ENCODE data around the gene FREM1. TPM values are rescaled to one million over a fixed set of nuclear protein-coding genes. Genes with fewer than 3 reads are reported as not detected.

The FREM1 gene
- total and polyA plus RNA-seq, 10 of the 15 experiments (the other 5 are each of a cell fraction or from before 2014, with no cell fraction given): 0.01 to 0.16 (median 0.08) TPM; not detected in 7

GRCh38 chr9:14957109-14957508 lies 46.9 kb upstream of the FREM1 start:
- ChIA-PET CTCF (no interaction called here), POLR2A (no interaction called here), SMC1A (ENCODE audit: uncharacterized antibody, unreplicated experiment) (interaction anchor here (0.7 kb wide), 1 partner anchor 432 kb away, joined by 3 read pairs; no protein-coding TSS in a partner anchor), RAD21 (ENCODE audit: unreplicated experiment) (no interaction called here)
- Histone ChIP-seq H3K4me2 (ENCODE audit: control insufficient read depth, insufficient read depth) (no peak overlapping the region), H3K9me3 (replicated peaks; ENCODE audit: control insufficient read depth, insufficient read depth, low read length) (no peaks in the 10 kb centered on the region; the same call in 2 of the 3 replicates), H3K27me3 (replicated peaks in 1 of 2; ENCODE audit: control insufficient read depth in 2 of 2, insufficient read depth in 2 of 2, low read length in 1 of 2) (no peaks in the 10 kb centered on the region), H3K36me3 (ENCODE audit: control insufficient read depth in 2 of 2, insufficient read depth in 2 of 2, low read length in 1 of 2) (no peaks in the 10 kb centered on the region), H3K4me1 (ENCODE audit: control insufficient read depth, insufficient read depth, low read length) (no peaks in the 10 kb centered on the region), H4K20me1 (ENCODE audit: control insufficient read depth, insufficient read depth) (no peaks in the 10 kb centered on the region), H2AFZ (ENCODE audit: control insufficient read depth, low read depth, low read length) (no peak overlapping the region), H3K27ac (ENCODE audit: control insufficient read depth, insufficient read depth) (no peak overlapping the region), H3K9ac (ENCODE audit: control insufficient read depth, insufficient read depth, low read length) (no peak overlapping the region), H3K4me3 (no peak overlapping the region), H3K79me2 (ENCODE audit: control insufficient read depth, insufficient read depth, low read length) (no peaks in the 10 kb centered on the region)
- FAIRE-seq (no peak), ATAC-seq (no peak), DNase-seq (ENCODE audit: low read depth, low spot score) (no peak)
- WGBS (ENCODE audit: insufficient coverage, insufficient replicate concordance, low lambda C conversion rate, missing lambda C conversion rate): 7% methylated on average over 2 of the region's 2 CpGs
- BruUV-seq (replicated peaks): no TSS peak
- no peak for TF ChIP-seq CUX1 (IDR thresholded peaks at IDR 0.05; ENCODE audit: insufficient replicate concordance, low read depth, low read length)
- TF ChIP-seq HDGF (IDR thresholded peaks at IDR 0.05): no peak
- no peak for TF ChIP-seq FOXK2 (IDR thresholded peaks at IDR 0.05)
- TF ChIP-seq REST (IDR thresholded peaks at IDR 0.05; ENCODE audit: low read depth, low read length): no peak
- no peak for TF ChIP-seq RELA (IDR thresholded peaks at IDR 0.05; ENCODE audit: borderline replicate concordance, partially characterized antibody)
- TF ChIP-seq RBBP5 (conservative IDR thresholded peaks at IDR 0.05): no peak
- TF ChIP-seq EP300 (IDR thresholded peaks at IDR 0.05; ENCODE audit: borderline replicate concordance in 1 of 2, control insufficient read depth in 1 of 2, low read depth in 2 of 2, low read length in 2 of 2): no peak
- in situ Hi-C loops (cut with MboI): no loop called here
- intact Hi-C loops (cut with micrococcal nuclease; ENCODE audit: unreplicated experiment): no loop called here
